GM12878 (cell line): Measurements from ENCODE around the gene IL1B.

Experiments
- EGR1 ChIP-seq, 2 experiments: IDR thresholded peaks; 1 replicate in 1 of 2; 2 replicates in 1 of 2; pipeline ENCODE4 v1.6.1; 2011 to 2012; ENCODE audit warnings: low read depth in 2 of 2, low read length in 2 of 2, borderline replicate concordance in 1 of 2, mild to moderate bottlenecking in 1 of 2, moderate library complexity in 1 of 2
- JUND ChIP-seq: IDR thresholded peaks from 2 replicates; pipeline ENCODE4 v1.6.1; 2012; ENCODE audit warnings: low read depth, mild to moderate bottlenecking, low read length, improper control_type of control experiment, moderate library complexity
- KAT2A ChIP-seq: conservative IDR thresholded peaks from 2 replicates; pipeline ENCODE4 v1.6.1; 2011; ENCODE audit warnings: low read depth, low read length; ENCODE audit not compliant: control insufficient read depth
- MYC ChIP-seq: IDR thresholded peaks from 2 replicates; pipeline ENCODE4 v1.6.1; 2011; ENCODE audit warnings: mild to moderate bottlenecking, low read length, moderate library complexity, inconsistent platforms; ENCODE audit not compliant: insufficient read depth, insufficient replicate concordance, insufficient read length, severe bottlenecking
- RELA ChIP-seq: fragments of 450-650 bp; IDR thresholded peaks from 2 replicates; pipeline ENCODE4 v1.8.0; 2014; ENCODE audit warnings: borderline replicate concordance; ENCODE audit not compliant: partially characterized antibody
- ZZZ3 ChIP-seq: IDR thresholded peaks from 2 replicates; pipeline ENCODE4 v1.6.1; 2011; ENCODE audit warnings: low read depth; ENCODE audit not compliant: control insufficient read depth, insufficient read length
- TF ChIP-seq, protein P1 (sequence below), 3 experiments: IDR thresholded peaks in 2 of 3; conservative IDR thresholded peaks in 1 of 3; 2 replicates each; pipeline ENCODE4 v1.5.1; 2011; ENCODE audit warnings: low read depth in 3 of 3, low read length in 3 of 3, mild to moderate bottlenecking in 3 of 3, control low read depth in 2 of 3, moderate library complexity in 2 of 3, inconsistent platforms in 1 of 3, mixed read lengths in 1 of 3; ENCODE audit not compliant: control insufficient read depth in 2 of 3, insufficient read depth in 1 of 3; ENCODE audit errors: extremely low read depth in 1 of 3
- TF ChIP-seq, protein P2 (sequence below): fragments of 450-650 bp; IDR thresholded peaks from 2 replicates; pipeline ENCODE4 v1.6.1; 2017; ENCODE audit warnings: borderline replicate concordance

DNA sequence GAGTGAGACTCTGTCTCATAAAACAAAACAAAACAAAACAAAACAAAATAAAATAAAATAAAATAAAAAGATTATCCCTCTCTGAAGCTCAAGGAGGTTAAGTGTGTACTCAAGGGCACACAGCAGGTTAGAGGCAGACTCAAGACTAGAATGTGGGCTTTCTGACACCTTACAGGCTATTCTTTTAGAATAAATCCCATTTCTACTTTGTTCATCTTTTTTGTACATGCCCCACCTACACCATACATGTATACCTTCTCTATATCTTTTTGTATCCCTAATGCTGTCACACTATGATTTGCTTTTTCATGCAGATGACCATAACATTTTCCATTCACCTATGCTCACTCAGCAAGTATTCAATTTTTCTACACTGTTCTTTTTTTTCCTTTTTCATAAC is 2.6 kb downstream of the IL1B start:
- TF ChIP-seq, protein P1, sequence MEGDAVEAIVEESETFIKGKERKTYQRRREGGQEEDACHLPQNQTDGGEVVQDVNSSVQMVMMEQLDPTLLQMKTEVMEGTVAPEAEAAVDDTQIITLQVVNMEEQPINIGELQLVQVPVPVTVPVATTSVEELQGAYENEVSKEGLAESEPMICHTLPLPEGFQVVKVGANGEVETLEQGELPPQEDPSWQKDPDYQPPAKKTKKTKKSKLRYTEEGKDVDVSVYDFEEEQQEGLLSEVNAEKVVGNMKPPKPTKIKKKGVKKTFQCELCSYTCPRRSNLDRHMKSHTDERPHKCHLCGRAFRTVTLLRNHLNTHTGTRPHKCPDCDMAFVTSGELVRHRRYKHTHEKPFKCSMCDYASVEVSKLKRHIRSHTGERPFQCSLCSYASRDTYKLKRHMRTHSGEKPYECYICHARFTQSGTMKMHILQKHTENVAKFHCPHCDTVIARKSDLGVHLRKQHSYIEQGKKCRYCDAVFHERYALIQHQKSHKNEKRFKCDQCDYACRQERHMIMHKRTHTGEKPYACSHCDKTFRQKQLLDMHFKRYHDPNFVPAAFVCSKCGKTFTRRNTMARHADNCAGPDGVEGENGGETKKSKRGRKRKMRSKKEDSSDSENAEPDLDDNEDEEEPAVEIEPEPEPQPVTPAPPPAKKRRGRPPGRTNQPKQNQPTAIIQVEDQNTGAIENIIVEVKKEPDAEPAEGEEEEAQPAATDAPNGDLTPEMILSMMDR (IDR thresholded peaks at IDR 0.05 in 2 of 3, conservative IDR thresholded peaks at IDR 0.05 in 1 of 3; ENCODE audit: control insufficient read depth in 2 of 3, extremely low read depth in 1 of 3, insufficient read depth in 1 of 3, low read depth in 3 of 3, low read length in 3 of 3) = no peak
- no peak for TF ChIP-seq KAT2A
- no peak for TF ChIP-seq JUND
- TF ChIP-seq EGR1 (IDR thresholded peaks at IDR 0.05; ENCODE audit: borderline replicate concordance in 1 of 2, low read depth in 2 of 2, low read length in 2 of 2) = no peak
- no peak for TF ChIP-seq ZZZ3
- TF ChIP-seq, protein P2, sequence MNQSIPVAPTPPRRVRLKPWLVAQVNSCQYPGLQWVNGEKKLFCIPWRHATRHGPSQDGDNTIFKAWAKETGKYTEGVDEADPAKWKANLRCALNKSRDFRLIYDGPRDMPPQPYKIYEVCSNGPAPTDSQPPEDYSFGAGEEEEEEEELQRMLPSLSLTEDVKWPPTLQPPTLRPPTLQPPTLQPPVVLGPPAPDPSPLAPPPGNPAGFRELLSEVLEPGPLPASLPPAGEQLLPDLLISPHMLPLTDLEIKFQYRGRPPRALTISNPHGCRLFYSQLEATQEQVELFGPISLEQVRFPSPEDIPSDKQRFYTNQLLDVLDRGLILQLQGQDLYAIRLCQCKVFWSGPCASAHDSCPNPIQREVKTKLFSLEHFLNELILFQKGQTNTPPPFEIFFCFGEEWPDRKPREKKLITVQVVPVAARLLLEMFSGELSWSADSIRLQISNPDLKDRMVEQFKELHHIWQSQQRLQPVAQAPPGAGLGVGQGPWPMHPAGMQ = no peak
- no peak for TF ChIP-seq RELA
- TF ChIP-seq MYC = no peak
